ENCODE results near the gene SNX32.
A peak's percentile ranks its signal among the peaks of the same experiment; 100 is the strongest.

Gene SNX32

DNA sequence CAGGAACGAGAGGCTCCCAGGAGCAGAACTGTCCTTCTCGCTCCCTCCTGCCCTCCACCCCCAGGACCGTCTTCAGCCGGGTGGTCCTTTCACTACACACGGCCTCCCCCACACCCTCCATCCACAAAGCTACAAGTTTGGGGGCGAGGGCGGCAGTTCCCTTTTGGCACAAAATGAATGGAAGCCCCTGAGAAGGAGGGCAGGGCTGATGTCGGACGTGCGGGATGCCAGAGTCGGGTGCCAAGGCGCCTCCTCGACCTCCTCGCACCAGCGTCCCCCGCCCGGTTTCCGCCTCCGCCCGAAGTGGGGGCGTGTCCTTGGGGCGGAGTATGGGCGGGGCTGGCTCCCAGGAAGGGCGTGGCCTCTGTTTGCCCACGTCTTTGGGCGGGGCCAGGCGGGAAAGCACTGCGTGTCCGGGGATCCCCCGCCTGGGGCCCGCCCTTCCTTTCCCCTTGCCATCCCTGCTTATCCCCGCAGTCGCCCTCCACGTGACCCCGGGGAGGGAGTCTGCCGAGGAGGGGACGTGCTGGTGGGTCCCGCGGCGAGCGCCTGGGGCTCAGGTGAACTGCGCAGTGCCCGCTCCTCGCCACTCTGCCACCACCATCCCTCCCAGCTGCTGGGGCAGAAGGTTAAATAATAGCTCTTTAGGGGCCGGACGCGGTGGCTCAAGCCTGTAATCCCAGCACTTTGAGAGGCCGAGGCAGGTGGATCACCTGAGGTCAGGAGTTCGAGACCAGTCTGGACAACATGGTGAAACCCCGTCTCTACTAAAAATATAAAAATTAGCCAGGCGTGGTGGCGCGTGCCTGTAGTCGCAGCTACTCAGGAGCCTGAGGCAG is 39.8 kb downstream of the SNX32 start (continued):
- TF ChIP-seq PRDM1 (tag by site-specific recombination; IDR thresholded peaks at IDR 0.05): no peak
- TF ChIP-seq SETDB1 (IDR thresholded peaks at IDR 0.05; ENCODE audit: insufficient read length, low read length): no peak
- no peak for TF ChIP-seq ZNF623 (tag by site-specific recombination; IDR thresholded peaks at IDR 0.05)
- no peak for TF ChIP-seq ZNF529 (tag by site-specific recombination; IDR thresholded peaks at IDR 0.05; ENCODE audit: insufficient replicate concordance)
- no peak for TF ChIP-seq ZNF791 (tag by site-specific recombination; IDR thresholded peaks at IDR 0.05)
- TF ChIP-seq ZNF76 (tag by site-specific recombination; IDR thresholded peaks at IDR 0.05; ENCODE audit: borderline replicate concordance, low read depth): no peak
- peak; percentile 92 for TF ChIP-seq KLF9 (tag by site-specific recombination; IDR thresholded peaks at IDR 0.05; ENCODE audit: low read depth)
- no peak for TF ChIP-seq TCF7L2 (IDR thresholded peaks at IDR 0.05; ENCODE audit: borderline replicate concordance, low read depth, low read length)
- TF ChIP-seq, protein P1, sequence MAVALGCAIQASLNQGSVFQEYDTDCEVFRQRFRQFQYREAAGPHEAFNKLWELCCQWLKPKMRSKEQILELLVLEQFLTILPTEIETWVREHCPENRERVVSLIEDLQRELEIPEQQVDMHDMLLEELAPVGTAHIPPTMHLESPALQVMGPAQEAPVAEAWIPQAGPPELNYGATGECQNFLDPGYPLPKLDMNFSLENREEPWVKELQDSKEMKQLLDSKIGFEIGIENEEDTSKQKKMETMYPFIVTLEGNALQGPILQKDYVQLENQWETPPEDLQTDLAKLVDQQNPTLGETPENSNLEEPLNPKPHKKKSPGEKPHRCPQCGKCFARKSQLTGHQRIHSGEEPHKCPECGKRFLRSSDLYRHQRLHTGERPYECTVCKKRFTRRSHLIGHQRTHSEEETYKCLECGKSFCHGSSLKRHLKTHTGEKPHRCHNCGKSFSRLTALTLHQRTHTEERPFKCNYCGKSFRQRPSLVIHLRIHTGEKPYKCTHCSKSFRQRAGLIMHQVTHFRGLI (tag by site-specific recombination; IDR thresholded peaks at IDR 0.05): no peak
- no peak for TF ChIP-seq ZNF544 (tag by site-specific recombination; IDR thresholded peaks at IDR 0.05)
- TF ChIP-seq, protein P2, sequence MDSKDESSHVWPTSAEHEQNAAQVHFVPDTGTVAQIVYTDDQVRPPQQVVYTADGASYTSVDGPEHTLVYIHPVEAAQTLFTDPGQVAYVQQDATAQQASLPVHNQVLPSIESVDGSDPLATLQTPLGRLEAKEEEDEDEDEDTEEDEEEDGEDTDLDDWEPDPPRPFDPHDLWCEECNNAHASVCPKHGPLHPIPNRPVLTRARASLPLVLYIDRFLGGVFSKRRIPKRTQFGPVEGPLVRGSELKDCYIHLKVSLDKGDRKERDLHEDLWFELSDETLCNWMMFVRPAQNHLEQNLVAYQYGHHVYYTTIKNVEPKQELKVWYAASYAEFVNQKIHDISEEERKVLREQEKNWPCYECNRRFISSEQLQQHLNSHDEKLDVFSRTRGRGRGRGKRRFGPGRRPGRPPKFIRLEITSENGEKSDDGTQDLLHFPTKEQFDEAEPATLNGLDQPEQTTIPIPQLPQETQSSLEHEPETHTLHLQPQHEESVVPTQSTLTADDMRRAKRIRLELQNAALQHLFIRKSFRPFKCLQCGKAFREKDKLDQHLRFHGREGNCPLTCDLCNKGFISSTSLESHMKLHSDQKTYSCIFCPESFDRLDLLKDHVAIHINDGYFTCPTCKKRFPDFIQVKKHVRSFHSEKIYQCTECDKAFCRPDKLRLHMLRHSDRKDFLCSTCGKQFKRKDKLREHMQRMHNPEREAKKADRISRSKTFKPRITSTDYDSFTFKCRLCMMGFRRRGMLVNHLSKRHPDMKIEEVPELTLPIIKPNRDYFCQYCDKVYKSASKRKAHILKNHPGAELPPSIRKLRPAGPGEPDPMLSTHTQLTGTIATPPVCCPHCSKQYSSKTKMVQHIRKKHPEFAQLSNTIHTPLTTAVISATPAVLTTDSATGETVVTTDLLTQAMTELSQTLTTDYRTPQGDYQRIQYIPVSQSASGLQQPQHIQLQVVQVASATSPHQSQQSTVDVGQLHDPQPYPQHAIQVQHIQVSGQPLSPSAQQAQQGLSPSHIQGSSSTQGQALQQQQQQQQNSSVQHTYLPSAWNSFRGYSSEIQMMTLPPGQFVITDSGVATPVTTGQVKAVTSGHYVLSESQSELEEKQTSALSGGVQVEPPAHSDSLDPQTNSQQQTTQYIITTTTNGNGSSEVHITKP (tag by site-specific recombination; IDR thresholded peaks at IDR 0.05): 0 out of 2 replicates have a peak, but pooled peaks have one; percentile 12
- peak; percentile 87 for TF ChIP-seq ZNF10 (tag by site-specific recombination; IDR thresholded peaks at IDR 0.05)
- TF ChIP-seq SCRT2 (tag by site-specific recombination; IDR thresholded peaks at IDR 0.05): no peak
- no peak for TF ChIP-seq ZNF112 (tag by site-specific recombination; IDR thresholded peaks at IDR 0.05)
- no peak for TF ChIP-seq ZNF776 (tag by site-specific recombination; IDR thresholded peaks at IDR 0.05; ENCODE audit: borderline replicate concordance)
- no peak for TF ChIP-seq OVOL3 (tag by site-specific recombination; IDR thresholded peaks at IDR 0.05)
- TF ChIP-seq ZNF140 (tag by site-specific recombination; IDR thresholded peaks at IDR 0.05): no peak
- TF ChIP-seq SP2 (tag by site-specific recombination; IDR thresholded peaks at IDR 0.05): peak; percentile 91
- TF ChIP-seq, protein P3, sequence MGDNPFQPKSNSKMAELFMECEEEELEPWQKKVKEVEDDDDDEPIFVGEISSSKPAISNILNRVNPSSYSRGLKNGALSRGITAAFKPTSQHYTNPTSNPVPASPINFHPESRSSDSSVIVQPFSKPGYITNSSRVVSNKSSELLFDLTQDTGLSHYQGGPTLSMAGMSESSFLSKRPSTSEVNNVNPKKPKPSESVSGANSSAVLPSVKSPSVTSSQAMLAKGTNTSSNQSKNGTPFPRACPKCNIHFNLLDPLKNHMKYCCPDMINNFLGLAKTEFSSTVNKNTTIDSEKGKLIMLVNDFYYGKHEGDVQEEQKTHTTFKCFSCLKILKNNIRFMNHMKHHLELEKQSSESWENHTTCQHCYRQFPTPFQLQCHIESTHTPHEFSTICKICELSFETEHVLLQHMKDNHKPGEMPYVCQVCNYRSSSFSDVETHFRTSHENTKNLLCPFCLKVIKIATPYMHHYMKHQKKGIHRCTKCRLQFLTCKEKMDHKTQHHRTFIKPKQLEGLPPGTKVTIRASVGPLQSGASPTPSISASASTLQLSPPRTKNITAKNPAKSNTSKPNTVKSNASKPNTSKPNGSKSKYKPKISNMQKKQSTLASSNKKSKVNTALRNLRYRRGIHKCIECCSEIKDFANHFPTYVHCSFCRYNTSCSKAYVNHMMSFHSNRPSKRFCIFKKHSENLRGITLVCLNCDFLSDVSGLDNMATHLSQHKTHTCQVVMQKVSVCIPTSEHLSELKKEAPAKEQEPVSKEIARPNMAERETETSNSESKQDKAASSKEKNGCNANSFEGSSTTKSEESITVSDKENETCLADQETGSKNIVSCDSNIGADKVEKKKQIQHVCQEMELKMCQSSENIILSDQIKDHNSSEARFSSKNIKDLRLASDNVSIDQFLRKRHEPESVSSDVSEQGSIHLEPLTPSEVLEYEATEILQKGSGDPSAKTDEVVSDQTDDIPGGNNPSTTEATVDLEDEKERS (tag by site-specific recombination; IDR thresholded peaks at IDR 0.05): no peak
- TF ChIP-seq MZF1 (tag by site-specific recombination; IDR thresholded peaks at IDR 0.05; ENCODE audit: borderline replicate concordance): no peak; the same call in none of the 2 replicates
- no peak for TF ChIP-seq ZNF837 (tag by site-specific recombination; IDR thresholded peaks at IDR 0.05)
- TF ChIP-seq, protein P4, sequence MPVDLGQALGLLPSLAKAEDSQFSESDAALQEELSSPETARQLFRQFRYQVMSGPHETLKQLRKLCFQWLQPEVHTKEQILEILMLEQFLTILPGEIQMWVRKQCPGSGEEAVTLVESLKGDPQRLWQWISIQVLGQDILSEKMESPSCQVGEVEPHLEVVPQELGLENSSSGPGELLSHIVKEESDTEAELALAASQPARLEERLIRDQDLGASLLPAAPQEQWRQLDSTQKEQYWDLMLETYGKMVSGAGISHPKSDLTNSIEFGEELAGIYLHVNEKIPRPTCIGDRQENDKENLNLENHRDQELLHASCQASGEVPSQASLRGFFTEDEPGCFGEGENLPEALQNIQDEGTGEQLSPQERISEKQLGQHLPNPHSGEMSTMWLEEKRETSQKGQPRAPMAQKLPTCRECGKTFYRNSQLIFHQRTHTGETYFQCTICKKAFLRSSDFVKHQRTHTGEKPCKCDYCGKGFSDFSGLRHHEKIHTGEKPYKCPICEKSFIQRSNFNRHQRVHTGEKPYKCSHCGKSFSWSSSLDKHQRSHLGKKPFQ (tag by site-specific recombination; IDR thresholded peaks at IDR 0.05): no peak
- TF ChIP-seq, protein P5, sequence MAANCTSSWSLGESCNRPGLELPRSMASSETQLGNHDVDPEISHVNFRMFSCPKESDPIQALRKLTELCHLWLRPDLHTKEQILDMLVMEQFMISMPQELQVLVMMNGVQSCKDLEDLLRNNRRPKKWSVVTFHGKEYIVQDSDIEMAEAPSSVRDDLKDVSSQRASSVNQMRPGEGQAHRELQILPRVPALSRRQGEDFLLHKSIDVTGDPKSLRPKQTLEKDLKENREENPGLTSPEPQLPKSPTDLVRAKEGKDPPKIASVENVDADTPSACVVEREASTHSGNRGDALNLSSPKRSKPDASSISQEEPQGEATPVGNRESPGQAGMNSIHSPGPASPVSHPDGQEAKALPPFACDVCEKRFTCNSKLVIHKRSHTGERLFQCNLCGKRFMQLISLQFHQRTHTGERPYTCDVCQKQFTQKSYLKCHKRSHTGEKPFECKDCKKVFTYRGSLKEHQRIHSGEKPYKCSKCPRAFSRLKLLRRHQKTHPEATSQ (tag by site-specific recombination; IDR thresholded peaks at IDR 0.05): no peak
- TF ChIP-seq, protein P6, sequence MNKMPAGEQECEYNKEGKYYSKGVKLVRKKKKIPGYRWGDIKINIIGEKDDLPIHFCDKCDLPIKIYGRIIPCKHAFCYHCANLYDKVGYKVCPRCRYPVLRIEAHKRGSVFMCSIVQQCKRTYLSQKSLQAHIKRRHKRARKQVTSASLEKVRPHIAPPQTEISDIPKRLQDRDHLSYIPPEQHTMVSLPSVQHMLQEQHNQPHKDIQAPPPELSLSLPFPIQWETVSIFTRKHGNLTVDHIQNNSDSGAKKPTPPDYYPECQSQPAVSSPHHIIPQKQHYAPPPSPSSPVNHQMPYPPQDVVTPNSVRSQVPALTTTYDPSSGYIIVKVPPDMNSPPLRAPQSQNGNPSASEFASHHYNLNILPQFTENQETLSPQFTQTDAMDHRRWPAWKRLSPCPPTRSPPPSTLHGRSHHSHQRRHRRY (tag by site-specific recombination; IDR thresholded peaks at IDR 0.05): no peak
- TF ChIP-seq TRIM28 (IDR thresholded peaks at IDR 0.05; ENCODE audit: borderline replicate concordance, low read length): no peak
- no peak for TF ChIP-seq ZNF404 (tag by site-specific recombination; IDR thresholded peaks at IDR 0.05)
- no peak for TF ChIP-seq GFI1B (tag by site-specific recombination; IDR thresholded peaks at IDR 0.05)
- TF ChIP-seq ZFP3 (tag by site-specific recombination; IDR thresholded peaks at IDR 0.05; ENCODE audit: low read depth): no peak

Measured in HEK293 (cell line).